ENCODE results near the gene TTLL11.

- TF ChIP-seq CTCF (IDR thresholded peaks at IDR 0.05; ENCODE audit: poor library complexity) (no peak), EZH2 (IDR thresholded peaks at IDR 0.05; ENCODE audit: borderline replicate concordance) (no peak)
Observed at GRCh38 chr9:121956808-121957207, 136.3 kb downstream of the TTLL11 start.

All from hepatocyte (in vitro differentiated cells).